Caki2 (cell line): ENCODE measurements around the gene PLCB3. TPM values are rescaled to one million over a fixed set of nuclear protein-coding genes. Genes with fewer than 3 reads are reported as not detected.

Experiments
- DNase-seq: peaks from one replicate; pipeline ENCODE4 v3.0.0-alpha.2; 2015; ENCODE audit warnings: low read depth
- in situ Hi-C: cut with HindIII; loops from 2 replicates; pipeline ENCODE4 v1.10.0; 2016; ENCODE audit warnings: low sequenced_read_pairs, low pct_unique_long_range_greater_than_20kb, mixed read lengths
- total RNA-seq: library from RNA; depleted of rRNA; stranded (reverse); fragments of >200 nt; shearing (Covaris generic); gene quantifications from 2 replicates; pipeline ENCODE4 v1.2.3, GENCODE V29; 2014; ENCODE audit warnings: low replicate concordance

The PLCB3 gene
- total RNA-seq, 1 experiment from 2014 or later: 16.5 TPM

GRCh38 chr11:64291262-64291751 lies 40.0 kb downstream of the PLCB3 start, which contains the start of gene KCNK4:
Gene KCNK4 (plus strand): TSS chr11:64291302. CDS start chr11:64293019, 1,717 bp downstream.
- no peak for DNase-seq
- in situ Hi-C loops: no loop called here

DNA sequence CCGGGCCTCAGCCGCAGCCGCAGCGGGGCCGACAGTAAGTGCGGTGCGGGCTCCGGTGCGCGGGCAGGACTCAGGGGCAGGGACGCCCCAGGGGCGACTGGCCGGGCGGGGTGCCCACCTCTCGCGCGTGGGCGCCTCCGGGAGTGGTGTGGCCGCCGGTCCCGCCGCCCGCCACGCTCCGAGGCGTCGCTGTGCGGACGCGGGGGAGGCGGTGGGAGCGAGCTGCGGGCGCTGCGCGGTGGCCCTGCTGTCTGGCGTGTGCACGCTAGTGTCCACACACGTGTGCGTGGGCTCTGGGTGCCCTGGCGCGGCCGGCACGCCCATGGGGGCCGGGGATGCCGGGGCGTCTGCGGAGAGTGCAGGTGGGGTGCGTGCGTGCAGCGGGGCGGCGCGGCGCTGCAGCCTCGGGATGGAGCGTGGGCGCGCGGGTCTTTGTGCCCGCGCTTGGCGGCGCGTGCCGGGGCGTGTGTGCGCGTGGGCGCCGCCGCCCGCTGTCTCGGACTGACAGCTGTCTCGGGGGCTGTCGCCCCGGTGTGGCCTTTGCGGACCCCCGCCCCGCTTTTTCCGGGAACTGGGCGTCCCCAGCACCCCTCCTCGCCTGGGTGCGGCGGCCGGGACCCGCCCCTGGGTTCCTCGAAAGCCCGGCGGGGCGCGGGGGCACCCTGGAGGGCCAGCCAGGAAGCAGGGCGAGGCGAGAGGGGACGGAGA lies 40.6 kb downstream of the PLCB3 start:
- DNase-seq: no peak
- in situ Hi-C loops: no loop called here

GRCh38 chr11:64292460-64293254 lies 41.3 kb downstream of the PLCB3 start:
- in situ Hi-C loops: no loop called here
- DNase-seq: no peak

- DNase-seq: no peak
Measured at GRCh38 chr11:64294774-64295173, 43.4 kb downstream of the PLCB3 start.

GRCh38 chr11:64295760-64296159 lies 44.4 kb downstream of the PLCB3 start:
- DNase-seq: no peak
- in situ Hi-C loops: no loop called here

More at GRCh38 chr11:64294774-64295173, 43.4 kb downstream of the PLCB3 start:
- in situ Hi-C loops: no loop called here

- in situ Hi-C loops: no loop called here
- no peak for DNase-seq
Measured at GRCh38 chr11:64296236-64296635, 44.9 kb downstream of the PLCB3 start.

DNA sequence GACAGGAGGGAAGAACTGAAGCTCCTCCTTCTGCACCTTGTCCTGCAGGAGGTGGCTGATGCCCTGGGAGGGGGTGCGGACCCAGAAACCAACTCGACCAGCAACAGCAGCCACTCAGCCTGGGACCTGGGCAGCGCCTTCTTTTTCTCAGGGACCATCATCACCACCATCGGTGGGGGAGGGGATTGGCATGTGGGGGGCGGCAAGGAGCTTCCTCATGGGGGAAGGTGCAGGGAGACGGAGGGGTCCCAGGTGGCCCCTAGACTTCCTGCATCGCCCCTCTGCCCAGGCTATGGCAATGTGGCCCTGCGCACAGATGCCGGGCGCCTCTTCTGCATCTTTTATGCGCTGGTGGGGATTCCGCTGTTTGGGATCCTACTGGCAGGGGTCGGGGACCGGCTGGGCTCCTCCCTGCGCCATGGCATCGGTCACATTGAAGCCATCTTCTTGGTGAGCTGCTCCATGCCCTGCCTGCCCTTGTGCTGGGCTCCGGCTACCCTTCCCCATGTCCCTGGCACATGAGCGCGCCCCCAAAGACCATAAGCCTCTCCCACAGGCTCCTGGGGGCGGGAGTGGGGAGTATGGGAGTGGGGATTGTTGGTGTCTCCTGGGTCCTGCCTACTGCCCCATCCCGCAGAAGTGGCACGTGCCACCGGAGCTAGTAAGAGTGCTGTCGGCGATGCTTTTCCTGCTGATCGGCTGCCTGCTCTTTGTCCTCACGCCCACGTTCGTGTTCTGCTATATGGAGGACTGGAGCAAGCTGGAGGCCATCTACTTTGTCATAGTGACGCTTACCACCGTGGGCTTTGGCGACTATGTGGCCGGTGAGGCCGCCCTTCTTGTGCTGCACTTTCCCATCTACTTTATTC lies 45.7 kb downstream of the PLCB3 start:
- in situ Hi-C loops: no loop called here
- DNase-seq: no peak

DNA sequence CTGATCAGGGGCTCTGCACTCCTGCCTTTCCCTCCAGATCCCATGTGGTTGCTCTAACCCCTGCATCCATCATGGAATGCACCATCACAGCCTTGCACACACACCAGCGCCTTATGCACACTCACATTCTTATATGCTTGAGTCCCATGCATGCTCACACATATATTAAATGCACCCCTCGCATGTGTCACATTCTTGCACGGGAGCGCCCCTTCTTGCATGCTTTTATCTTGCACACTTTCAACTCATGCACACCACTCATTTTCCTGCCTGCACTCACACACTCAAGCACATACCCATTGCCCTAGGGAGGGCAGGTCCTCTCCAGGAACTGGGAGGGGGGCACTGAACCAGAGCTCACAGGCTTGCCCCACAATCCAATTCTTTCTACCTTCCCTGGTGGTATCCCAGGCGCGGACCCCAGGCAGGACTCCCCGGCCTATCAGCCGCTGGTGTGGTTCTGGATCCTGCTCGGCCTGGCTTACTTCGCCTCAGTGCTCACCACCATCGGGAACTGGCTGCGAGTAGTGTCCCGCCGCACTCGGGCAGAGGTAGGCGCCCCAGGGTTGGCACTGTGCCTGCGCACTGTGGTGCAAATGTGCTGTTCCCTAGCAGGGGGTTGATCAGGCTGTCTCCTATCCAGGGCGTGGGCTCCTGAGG lies 46.5 kb downstream of the PLCB3 start:
- in situ Hi-C loops: no loop called here
- DNase-seq: no peak

GRCh38 chr11:64298966-64299846 lies 47.9 kb downstream of the PLCB3 start:
- in situ Hi-C loops: no loop called here
- no peak for DNase-seq

DNA sequence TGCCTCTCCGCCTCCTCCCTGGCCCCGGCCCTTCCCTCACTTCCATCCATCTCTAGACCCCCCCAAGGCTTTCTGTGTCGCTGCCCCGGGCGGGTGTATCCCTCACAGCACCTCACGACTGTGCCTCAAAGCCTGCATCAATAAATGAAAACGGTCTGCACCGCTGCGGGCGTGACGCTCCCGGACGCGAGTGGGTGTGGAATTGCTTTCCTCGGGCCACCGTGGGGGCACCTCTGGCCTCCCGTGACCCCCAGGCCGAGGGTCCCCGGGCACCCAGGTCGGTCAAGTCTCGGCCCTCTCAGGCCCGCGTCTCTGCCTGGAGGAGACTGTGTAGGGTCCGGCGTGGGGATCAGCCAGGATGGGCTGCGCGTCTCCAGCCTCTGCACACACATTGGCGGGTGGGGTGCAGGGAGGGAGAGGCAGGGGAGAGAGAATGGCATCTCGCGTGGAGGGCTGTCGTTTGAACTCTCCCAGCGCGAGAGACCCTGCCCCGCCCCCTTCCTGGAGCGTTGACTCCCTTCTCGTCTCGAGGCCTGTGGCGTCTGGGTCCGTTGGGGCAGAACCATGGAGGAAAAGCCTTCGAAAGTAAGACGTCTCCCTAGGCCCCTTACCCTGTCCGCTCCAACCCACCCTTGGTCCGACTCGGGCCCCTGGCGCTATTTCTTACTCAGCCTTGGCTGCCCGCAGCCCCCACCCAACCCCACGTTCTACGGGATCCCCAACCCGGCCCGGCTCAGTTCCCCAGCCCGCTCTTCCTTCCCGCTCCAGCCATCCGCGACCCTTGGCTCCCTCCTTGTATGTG lies 48.7 kb downstream of the PLCB3 start, which contains the start of gene CATSPERZ:
Gene CATSPERZ, plus strand, starts transcription at position 512 of the 802 bp plus-strand sequence. Its CDS starts 53 bp downstream, at position 565.
- DNase-seq: no peak
- in situ Hi-C loops: no loop called here

DNA sequence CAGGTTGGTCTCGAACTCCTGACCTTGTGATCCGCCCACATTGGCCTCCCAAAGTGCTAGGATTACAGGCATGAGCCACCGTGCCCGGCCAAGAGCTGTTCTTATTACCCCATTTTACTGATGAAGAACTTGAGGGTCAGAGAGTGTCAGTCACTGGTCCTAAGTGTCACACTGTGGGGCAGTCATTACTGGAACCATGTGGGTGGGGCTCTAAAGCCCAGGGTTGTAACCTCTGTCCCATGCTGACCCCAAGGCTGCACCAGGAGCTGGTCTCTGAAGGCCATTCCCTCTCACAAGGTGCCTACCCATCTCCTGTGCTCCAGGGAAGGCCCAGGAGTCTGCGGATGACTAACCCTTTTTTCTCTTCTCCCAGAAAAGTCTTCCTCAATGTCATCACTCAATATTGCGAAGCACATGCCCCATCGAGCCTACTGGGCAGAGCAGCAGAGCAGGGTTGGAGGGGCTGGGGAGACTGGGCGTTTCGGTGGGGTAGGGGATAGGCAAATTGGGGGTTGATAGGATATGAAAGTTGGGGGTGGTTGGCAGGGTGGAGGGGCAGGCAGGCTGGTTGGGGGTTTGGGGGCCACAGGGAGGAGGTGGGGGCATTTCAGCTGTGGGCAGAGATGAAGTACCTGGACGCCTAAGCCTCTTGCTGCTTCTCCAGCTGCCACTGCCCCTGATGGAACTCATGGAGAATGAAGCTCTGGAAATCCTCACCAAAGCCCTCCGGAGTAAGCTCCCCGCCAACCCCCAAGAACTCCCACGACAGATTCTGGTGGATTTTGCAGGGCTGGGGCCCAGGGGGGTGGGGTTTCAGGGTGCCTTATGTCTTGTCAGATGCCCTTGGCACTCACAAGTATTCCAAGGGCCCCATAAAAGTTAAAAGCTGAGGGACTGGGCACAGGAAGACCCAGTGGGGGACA lies 52.0 kb downstream of the PLCB3 start:
- in situ Hi-C loops: no loop called here
- no peak for DNase-seq

GRCh38 chr11:64304032-64304315 lies 52.6 kb downstream of the PLCB3 start:
- no peak for DNase-seq
- in situ Hi-C loops: no loop called here

- peak; percentile 80 for DNase-seq
- in situ Hi-C loops: no loop called here
Measured at GRCh38 chr11:64304316-64305072, 53.2 kb downstream of the PLCB3 start.

- peak; percentile 97 for DNase-seq
- in situ Hi-C loops: no loop called here
Measured at GRCh38 chr11:64305075-64305690, 53.9 kb downstream of the PLCB3 start, which contains the start of gene ESRRA. Gene ESRRA (plus strand): TSS chr11:64305524. CDS start chr11:64307180, 1,656 bp downstream.
